ENCODE results near the gene PRRC2C. TPM values are rescaled to one million over a fixed set of nuclear protein-coding genes. Genes with fewer than 3 reads are reported as not detected.

The PRRC2C gene
- total and polyA plus RNA-seq, 2 of the 4 experiments (the other 2 are of a cell fraction), result 54.0 to 58.3 TPM

DNA sequence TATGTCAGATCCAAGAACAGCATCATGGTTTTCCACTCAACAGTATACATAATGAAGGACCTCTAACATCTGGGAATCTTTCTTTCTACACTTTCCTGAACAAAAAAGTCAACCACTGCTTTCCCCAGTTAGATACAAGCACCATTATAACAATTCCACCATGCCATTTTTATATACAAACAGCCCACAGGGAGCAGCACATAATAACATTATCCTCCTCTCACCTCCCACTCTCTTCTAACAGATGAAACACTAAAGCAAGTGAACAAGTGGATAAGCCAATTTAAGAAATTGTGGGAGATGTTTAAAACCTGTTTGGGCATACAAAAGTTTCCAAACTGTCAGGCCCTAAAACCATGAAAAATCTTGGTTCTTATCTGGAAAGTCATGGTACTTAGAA is 29.4 kb upstream of the PRRC2C start:
- Histone ChIP-seq H4K20me1 (ENCODE audit: insufficient read depth, low read length) (no peaks in the 10 kb centered on the region), H2AK5ac (ENCODE audit: low read depth, low read length) (no peak overlapping the region), H3K36me3 (ENCODE audit: control insufficient read depth, insufficient read depth, low read length) (no peaks in the 10 kb centered on the region), H3K18ac (ENCODE audit: low read depth, low read length) (no peak overlapping the region), H3K14ac (replicated peaks; ENCODE audit: low read depth, low read length) (no peak overlapping the region), H2BK15ac (ENCODE audit: low read depth, low read length) (no peak overlapping the region), H2BK5ac (ENCODE audit: low read depth, low read length, poor library complexity, severe bottlenecking) (no peak overlapping the region), H3K56ac (ENCODE audit: extremely low read depth, insufficient read depth, low read length) (no peak overlapping the region), H3K79me1 (ENCODE audit: low read depth in 1 of 2, low read length in 2 of 2) (no peaks in the 10 kb centered on the region), H3K23ac (ENCODE audit: low read depth, low read length) (no peak overlapping the region), H2AK9ac (replicated peaks; ENCODE audit: low read depth, low read length, poor library complexity) (no peak overlapping the region), H3K4me3 (ENCODE audit: insufficient read depth, low read depth, low read length) (no peak overlapping the region), H3K9me3 (ENCODE audit: control insufficient read depth, insufficient read depth, low read length) (no peaks in the 10 kb centered on the region; the same call in 1 of the 2 replicates), H3K27me3 (ENCODE audit: control insufficient read depth, insufficient read depth, low read length) (no peaks in the 10 kb centered on the region), H4K5ac (ENCODE audit: low read depth, low read length) (no peak overlapping the region), H3K4me1 (ENCODE audit: control insufficient read depth, insufficient read depth, low read length) (no peaks in the 10 kb centered on the region), H3K27ac (ENCODE audit: insufficient read depth, low read length) (no peak overlapping the region), H3K9me1 (ENCODE audit: insufficient read depth, low read length) (no peaks in the 10 kb centered on the region), H3K4me2 (ENCODE audit: low read depth, low read length) (no peak overlapping the region), H2BK120ac (ENCODE audit: low read depth, low read length) (no peak overlapping the region), H3K4ac (ENCODE audit: low read depth, low read length) (no peak overlapping the region), H2AFZ (replicated peaks; ENCODE audit: low read length, poor library complexity) (no peak overlapping the region), H4K91ac (ENCODE audit: insufficient read depth, low read depth, low read length) (no peak overlapping the region), H4K8ac (ENCODE audit: low read depth in 2 of 2, low read length in 2 of 2) (no peak overlapping the region), H2BK20ac (ENCODE audit: low read depth, low read length) (no peak overlapping the region), H3K9ac (ENCODE audit: low read depth, low read length) (no peak overlapping the region)
- BruUV-seq (replicated peaks), result no TSS peak
- ATAC-seq (ENCODE audit: low read depth), result no peak
- peak; percentile 11 for DNase-seq
- intact Hi-C loops (cut with micrococcal nuclease), result no loop called here
- in situ Hi-C loops (cut with MboI; ENCODE audit: low sequenced_read_pairs), result no loop called here
- POLR2A ChIA-PET (ENCODE audit: unreplicated experiment), result no interaction called here
- TF ChIP-seq FOS (IDR thresholded peaks at IDR 0.05; ENCODE audit: low read depth, low read length), result no peak
- TF ChIP-seq, protein P1, sequence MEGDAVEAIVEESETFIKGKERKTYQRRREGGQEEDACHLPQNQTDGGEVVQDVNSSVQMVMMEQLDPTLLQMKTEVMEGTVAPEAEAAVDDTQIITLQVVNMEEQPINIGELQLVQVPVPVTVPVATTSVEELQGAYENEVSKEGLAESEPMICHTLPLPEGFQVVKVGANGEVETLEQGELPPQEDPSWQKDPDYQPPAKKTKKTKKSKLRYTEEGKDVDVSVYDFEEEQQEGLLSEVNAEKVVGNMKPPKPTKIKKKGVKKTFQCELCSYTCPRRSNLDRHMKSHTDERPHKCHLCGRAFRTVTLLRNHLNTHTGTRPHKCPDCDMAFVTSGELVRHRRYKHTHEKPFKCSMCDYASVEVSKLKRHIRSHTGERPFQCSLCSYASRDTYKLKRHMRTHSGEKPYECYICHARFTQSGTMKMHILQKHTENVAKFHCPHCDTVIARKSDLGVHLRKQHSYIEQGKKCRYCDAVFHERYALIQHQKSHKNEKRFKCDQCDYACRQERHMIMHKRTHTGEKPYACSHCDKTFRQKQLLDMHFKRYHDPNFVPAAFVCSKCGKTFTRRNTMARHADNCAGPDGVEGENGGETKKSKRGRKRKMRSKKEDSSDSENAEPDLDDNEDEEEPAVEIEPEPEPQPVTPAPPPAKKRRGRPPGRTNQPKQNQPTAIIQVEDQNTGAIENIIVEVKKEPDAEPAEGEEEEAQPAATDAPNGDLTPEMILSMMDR (conservative IDR thresholded peaks at IDR 0.05; ENCODE audit: low read depth, low read length), result no peak
- dilution Hi-C loops (cut with HindIII; ENCODE audit: low sequenced_read_pairs, unreplicated experiment), result no loop called here
- CTCF ChIA-PET, result no interaction called here

All from IMR-90 (cell line).